ENCODE measurements around the gene ZNF532.

GRCh38 chr18:58901143-58901542 is 36.5 kb downstream of the ZNF532 start:
- no peak for TF ChIP-seq CTCF (IDR thresholded peaks at IDR 0.05)
- no peak for TF ChIP-seq POLR2A (IDR thresholded peaks at IDR 0.05)

Measured in Peyer's patch (tissue), 4 donors.